AG08395 (cell line): ENCODE data around the gene SYCN.
"Not testable (repeated sequence)": the region's sequence is repeated elsewhere in the genome, so short reads cannot be mapped to it uniquely, and the experiment has no call there.

ENCODE experiments used
- DNase-seq: peaks from one replicate; pipeline ENCODE4 v3.0.0; 2012; ENCODE audit warnings: mixed read lengths, low spot score

Gene SYCN

DNA sequence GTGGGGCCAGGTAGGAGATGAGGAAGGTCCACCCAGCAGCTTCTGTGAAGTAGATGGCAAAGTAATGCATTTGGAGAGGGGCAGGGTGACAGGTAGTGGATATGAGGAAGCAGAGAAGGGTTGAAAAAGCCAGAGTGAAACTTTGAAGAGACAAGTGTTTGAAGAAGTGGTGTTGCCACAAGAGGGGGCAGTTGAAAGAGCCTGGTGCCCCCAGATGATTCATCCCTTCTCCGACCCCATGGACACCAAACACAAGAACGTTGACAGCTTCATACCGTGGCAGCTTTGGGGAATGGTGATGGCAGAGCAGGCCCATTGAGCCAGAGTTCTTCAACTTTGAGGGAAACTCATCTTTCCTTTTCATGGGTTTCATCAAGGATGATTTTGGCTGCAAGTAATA, 20.8 kb upstream of the SYCN start:
- DNase-seq: no peak

DNA sequence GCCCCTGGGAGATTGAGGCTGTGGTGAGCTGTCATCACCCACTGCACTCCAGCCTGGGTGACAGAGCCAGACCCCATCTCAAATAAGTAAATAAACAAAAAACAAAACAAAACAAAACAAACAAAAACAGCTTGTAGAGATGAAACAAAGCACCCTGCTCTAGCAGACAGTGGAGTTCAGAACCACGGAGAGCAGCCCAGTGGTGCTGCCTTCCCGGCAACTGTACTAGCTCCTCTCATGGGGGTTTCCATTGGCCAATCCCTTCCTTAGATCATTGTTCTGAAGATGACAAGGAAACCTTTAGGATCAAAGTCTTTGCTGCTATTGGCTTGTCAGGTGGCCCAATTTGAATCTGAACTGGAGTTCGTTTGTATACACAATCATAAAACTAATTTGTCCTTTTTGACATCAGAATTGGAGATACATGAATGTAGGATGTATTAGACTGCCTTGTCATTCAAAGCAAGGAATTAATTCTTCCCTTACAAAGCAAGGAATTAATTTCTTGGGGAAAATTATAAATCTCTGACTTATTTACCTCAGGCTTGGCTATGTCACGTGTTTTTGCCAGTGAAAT, 19.7 kb upstream of the SYCN start:
- peak; percentile 60 for DNase-seq

DNA sequence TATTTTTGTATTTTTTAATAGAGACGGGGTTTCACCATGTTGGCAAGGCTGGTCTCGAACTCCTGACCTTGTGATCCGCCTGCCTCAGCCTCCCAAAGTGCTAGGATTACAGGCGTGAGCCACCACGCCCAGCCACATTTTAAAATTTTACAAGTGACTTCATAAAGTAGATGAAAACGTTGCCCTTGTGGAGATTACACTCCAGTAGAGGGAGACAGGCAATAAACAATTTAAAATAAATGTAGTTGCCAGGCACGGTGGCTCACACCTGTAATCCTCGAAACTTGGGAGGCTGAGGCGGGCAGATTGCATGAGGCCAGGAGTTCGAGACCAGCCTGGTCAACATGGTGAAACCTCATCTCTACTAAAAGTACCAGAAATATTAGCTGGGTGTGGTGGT, 15.0 kb upstream of the SYCN start:
- DNase-seq: not testable (repeated sequence)

DNA sequence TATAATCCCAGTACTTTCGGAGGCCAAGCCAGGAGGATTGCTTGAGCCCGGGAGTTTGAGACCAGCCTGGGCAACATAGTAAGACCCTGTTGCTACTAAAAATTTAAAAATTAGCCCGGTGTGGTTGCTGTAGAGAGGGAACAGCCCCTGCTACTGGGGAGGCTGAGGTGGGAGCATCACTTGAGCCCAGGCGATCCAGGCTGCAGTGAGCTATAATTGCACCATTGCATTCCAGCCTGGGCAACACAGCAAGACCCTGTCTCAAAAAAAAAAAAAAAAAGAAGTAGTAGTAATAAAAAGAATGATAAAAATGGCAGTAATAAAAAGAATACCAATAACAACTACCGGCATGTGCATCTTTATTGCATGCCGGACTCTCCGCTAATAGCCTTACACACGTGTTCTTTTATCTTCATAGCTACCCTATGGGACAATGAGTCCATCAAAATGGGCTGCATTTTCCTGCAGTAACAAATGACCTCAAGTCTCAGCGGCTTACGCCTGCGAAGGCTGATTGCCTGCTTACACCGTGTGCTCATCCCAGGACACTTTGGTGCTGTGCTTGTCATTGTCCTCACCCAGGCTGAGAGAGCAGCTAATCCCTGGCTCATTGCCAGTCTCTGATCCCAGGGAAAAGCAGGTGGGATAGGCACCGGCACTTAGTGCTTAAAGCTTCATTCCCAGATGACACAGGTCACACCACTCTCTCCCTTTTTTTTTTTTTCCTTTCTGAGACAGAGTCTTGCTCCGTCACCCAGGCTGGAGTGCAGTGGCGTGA, 14.4 kb upstream of the SYCN start:
- no peak for DNase-seq

DNA sequence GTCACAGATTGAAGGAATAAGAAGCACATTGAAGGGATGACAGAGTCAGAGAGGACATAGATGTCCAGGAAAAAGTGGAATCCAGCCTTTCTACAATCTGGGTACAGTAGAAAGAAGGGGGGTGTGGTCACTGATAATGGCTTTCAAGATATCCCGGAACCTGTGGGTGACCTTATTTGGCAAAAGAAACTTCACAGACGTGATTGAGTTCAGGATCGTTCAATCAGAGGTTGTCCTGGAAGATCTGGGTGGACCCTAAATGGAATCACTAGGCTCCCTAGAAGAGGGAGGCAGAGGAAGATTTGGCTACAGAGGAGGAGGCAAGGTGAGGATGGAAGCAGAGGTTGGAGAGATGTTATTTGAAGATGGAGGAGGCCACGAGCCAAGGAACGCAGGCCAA, 13.0 kb upstream of the SYCN start:
- no peak for DNase-seq

DNA sequence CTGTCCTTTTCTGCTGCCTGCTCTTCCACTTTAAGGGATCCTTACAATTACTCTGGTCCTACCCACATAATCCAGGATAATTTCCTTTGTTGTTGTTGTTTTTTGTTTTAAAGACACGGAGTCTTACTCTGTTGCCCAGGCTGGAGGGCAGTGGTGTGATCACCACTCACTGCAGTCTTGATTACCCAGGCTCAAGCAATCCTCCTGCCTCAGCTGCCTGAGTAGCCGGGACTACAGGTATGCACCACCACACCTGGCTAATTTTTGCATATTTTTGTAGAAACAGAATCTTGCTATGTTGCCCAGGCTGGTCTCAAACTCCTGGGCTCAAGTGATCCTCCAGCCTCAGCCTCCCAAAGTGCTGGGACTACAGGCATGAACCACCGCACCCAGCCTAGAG, 11.3 kb upstream of the SYCN start:
- not testable (repeated sequence) for DNase-seq

DNA sequence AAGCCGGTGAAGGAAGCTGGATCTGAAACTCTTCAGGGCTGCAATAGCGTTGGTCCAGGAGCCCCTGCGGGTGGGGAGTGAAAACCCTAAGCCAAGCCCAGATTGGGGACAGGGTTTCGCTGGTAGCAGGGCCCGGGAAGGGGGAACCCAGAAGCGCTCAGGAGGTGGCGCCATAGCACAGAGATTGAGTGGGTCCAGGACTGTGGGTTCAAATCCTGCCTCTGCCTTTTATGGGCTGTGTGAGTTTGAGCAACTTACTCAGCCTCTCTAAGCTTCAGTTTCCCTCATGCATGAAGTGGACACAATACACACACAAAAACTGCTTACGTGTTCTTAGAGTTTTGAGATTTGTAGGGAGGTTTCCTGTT, 8.3 kb upstream of the SYCN start:
- DNase-seq: no peak

DNA sequence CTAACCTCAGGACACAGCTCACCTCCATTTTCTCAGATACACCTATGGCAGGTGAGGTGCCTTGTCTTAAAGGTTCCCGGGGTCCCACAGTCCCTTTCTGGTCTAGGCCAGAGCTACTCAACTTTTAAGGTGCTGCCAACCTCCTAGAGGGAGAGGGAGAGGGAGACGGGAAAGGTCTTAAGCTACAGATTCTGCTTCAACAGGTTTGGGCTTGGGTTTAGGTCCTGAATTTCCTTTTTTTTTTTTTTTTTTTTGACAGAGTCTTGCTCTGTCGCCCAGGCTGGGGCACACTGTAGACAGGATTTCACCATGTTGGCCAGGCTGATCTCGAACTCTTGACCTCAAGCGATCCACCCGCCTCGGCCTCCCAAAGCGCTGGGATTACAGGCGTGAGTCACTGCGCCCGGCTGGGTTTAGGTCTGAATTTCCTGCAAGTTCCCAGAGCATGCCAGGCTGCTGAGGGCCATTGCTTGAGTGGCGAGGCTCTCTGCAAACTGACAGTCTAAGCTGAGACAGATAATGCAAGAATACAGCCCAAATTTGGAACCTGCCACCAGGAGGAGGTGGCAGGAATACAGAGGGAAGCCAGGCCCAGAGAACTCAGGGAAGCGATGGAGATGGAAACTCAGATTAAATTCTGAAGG, 7.8 kb upstream of the SYCN start:
- DNase-seq: no peak

DNA sequence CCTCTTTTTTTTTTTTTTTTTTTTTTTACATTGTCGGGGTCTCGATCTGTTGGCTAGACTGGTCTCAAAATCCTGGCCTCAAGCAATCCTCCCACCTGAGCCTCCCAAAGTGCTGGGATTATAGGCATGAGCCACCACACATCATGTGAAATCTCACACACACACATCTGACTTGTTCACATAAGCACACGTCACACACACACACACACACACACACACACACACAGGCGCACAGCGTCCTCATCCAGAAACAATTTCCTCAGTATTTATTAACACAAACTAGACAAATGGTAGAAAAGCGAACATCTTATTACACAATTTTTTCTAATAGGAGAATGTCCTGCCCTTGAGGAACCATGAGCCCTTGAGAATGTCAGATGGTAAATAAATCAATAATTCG, 5.1 kb upstream of the SYCN start:
- no peak for DNase-seq

DNA sequence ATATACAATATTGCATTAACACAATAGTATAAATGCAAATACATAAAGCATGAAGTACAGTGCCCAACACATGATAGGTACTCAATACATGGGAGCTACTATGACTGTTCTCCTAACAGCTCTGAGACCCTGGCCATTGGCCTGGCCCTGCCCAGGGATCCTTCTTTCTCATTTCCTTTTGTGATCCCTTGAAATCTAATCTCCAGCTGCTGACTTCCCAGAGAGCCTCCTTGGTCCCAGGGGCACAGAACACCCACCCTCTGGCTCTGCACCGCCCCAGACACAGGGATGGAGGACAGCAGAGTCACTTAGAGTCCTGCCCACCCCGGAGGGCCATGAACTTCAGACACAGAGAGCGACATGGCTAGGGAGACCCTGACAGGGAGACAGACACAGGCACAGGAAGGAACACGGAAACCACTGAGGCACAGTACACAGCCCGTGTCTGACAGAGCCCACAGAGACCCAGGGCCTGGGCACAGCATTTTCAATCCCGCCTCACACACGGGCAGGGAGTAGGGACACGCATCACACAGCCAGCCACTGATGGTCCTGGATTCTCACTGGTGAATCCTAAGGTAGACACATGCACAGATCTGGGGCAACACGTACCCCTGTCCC, 4.2 kb upstream of the SYCN start:
- no peak for DNase-seq

DNA sequence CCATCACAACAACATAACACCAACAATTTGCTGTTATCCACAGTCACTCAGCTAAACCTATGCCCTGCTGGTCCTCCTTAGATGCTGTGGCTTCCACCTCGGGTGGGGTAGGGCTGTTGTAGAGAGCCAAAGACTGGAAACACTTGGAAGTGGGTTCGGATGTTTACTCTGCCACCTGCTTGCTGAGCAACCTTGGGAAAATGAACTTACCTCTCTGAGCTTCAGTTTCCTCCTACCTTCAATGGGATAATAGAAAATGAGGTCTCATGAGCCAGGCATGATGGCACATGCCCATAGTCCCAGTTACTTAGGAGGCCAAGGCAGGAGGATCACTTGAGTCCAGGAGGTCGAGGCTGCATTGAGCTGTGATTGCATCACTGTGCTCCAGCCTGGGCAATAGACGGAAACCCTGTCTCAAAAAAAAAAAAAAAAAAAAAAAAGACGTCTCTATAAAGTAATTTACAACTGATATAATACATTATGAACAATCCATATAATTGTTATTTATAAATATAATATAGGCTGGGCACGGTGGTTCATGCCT, 3.3 kb upstream of the SYCN start:
- no peak for DNase-seq

DNA sequence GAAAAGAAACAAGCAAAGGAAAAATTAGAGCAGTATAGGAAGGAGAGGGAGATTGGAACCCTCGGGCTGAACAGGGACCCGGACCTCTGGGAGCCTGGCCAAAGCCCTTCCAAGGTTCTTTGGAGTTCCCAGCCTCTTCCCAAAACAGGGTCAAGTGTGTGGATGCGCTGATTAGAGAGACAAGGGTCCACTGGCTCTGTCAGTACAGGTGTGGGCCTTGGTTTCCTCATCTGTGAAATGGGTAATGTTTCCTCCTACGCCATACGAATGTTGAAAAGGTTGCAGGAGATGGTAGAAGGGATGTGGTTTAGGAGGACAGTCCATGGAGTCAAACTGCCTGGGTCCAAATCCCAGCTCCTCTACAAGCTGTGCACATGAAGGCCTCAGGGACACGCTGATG, 2.1 kb upstream of the SYCN start:
- DNase-seq: no peak

DNA sequence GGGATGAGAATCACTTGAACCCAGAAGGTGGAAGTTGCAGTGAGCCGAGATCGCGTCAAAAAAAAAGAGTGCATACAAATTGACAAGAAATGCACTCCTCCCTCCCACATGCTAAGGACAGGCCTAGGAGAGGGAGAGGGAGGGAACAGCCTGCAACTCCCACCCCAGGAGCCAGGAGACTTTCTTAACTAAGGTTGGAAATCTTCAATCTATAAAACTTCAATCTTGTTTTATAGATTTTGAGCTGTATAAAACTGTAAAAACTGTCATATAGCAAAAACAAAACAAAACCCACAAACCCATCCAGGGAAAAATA, 1.3 kb upstream of the SYCN start:
- no peak for DNase-seq

DNA sequence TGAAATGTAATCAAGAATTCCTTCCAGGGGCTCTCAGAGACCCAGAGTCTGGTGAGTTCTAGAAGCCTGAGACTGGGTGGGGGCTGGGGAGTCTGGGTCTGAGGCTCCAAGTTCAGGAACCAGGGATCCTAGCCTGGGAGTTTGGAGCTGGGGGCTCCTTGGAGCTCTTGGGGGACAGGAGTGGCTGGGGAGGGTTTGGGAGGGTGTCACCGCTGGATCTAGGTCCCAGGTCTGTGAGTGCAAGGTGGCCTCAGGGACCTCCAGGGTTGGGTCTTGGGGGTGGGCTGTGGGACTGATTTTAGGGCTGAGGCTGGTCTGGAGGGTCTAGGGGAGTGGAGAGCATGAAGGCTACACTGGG, 1.1 kb downstream of the SYCN start:
- DNase-seq: no peak

DNA sequence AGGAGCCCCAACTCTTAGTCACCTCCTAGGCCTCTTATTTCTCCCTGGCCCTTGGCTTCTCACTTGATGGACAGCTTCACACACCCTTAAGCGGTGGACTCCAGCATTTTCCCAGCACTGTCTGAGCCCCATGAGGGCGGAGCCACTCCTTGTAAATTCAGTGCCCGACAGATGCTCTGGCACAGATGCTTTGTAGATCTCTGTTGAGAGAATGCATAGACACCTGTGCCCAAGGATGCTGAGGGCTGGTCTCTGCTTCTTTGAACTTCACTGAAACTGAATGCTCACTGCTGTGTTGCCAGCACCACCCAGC, 3.3 kb downstream of the SYCN start:
- no peak for DNase-seq

DNA sequence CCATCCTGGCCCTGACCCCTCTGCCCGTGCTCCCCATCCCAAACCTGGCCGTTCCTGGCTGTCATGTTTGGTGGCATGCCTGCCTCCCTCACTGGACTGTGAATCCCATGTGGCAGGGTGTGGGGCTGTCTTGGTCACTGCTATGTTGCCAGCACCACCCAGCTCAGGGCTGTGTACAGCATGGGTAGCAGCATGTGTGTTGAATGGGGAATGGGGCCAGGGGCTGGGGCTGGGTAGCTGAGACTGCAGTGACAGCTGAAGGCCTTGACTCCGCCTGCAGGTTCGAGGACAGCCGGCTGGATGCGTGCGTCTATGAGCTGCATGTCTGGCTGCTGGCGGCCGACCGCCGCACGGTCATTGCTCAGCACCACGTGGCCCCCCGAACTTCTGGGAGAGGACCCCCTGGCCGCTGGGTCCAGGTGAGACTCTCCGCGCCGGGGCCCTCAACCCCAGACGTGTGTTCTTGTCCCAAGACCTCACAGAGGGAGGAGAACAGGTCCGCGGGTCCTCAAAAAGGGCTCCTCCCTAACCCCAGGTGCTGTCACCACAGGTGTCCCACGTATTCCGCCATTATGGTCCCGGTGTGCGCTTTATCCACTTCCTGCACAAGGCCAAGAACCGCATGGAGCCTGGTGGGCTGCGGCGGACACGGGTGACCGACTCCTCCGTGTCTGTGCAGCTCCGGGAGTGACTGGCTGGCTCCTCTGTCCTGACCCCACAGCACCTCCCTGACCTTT, 3.8 kb downstream of the SYCN start:
- no peak for DNase-seq

DNA sequence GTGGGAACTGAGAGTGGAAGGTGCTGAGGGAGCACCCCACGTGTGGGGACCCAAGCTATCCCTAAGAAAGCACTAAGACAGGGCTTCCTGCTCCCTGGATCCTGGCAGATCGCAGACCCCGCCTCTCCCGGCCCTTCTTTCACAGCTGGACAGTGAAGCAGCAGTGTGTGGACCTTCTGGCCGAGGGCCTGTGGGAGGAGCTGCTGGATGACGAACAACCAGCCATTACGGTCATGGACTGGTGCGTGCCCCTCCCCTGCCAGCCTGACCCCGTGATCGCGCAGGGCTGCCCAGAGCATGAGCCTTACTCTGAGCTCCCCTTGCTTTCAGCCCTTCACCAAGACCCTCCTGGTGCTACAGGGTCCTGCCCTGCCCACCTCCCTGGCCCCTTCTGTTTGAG, 5.0 kb downstream of the SYCN start:
- DNase-seq: peak; percentile 78

DNA sequence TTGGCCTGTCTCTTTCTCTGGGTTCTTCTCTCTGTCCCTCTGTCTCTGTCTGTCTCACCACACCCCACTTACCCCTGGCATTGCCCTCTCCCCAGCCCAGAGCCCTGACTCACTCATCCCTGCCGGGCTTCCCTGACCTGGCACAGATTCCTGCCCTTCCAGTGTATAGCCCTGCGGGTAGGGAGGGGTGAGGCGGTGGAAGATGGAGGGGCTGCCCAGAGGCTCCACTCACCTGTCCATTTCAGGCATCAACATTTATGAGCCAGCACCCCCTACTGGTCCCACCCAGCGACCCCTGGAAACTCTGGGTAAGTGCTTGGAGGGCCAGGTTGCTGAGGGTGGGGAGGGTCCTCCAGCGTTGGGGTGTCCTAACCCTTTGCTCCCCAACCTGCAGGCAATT, 6.3 kb downstream of the SYCN start:
- DNase-seq: no peak

DNA sequence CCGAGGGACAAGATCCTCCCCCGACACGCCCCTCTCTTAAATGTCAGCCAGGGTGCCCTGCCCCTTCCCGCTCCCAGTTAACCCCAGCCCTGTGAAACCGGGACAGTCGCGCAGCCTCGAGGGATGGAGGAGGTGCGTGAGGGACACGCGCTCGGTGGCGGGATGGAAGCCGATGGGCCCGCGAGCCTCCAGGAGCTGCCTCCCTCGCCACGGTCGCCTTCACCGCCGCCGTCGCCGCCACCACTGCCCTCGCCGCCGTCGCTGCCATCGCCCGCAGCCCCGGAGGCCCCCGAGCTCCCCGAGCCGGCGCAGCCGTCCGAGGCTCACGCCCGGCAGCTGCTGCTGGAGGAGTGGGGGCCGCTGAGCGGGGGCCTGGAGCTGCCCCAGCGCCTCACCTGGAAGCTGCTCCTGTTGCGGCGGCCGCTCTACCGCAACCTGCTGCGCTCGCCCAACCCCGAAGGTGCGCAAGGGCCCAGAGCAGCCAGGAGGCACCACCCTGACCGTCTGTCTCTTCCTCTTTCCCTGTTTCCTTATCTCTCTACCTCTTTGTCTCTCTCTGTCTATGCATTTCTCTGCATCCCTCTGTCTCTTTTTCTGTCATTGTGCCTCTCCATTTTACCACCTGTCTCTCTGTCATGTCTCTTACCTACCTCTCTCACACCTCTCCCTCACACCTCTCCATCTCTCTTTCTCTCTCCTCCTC, 7.1 kb downstream of the SYCN start, which contains the start of gene NCCRP1:
NCCRP1 (plus strand) TSS at position 105 of the 703 bp plus-strand sequence; CDS start at position 124, 19 bp downstream.
- no peak for DNase-seq

DNA sequence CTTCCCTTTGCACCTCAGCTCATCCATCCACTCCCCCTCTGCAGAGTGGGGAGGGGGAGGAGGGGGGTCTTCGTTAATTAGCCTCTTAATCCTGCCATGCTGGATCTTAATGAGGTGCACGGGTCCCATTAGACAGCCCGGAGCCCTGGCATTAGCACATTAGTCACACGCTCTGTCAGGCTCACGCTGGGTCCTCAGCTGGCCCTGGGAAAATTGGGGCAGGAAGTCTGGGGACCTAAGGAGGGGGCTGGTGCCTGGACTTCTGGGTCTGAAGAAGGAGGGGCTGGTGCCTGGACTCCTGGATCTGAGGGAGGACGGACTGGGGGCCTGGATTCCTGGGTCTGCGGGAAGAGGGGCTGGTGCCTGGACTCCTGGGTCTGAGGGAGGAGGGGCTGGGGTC, 7.7 kb downstream of the SYCN start:
- DNase-seq: no peak

DNA sequence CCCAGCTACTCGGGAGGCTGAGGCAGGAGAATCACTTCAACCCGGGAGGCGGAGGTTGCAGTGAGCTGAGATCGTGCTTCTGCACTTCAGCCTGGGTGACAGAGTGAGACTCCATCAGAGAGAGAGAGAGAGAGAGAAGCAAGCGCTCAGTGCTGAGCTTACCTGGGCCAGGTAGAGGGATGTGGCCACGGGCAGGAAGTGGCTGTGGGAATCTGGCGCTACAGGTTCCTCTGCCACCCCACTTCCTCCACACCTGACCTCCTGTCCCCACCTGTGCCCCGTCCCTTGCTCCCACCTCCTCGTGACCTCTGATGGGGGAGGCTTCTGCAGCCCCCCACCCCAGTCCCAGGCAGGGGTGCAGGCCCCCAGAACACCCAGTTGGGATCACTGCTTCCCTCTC, 8.3 kb downstream of the SYCN start:
- no peak for DNase-seq
